Panc1 (cell line): Measurements from ENCODE around the gene CHCHD6. TPM values are rescaled to one million over a fixed set of nuclear protein-coding genes. Genes with fewer than 3 reads are reported as not detected.

Experiments
- ATAC-seq: fragments of 200-7000 bp; cut with Tn5 transposase; 2 replicates; pipeline ENCODE4 v1.9.1; 2020; ENCODE audit warnings: mild to moderate bottlenecking, moderate library complexity
- BruUV-seq: library from RNA; stranded (reverse); fragments of 400-500 nt; replicated peaks from 2 replicates; lab custom pipeline; 2021; lab: Mats Ljungman, UMichigan
- CTCF ChIA-PET: fragments of 300-600 bp; sonication (Branson Sonifier 250); formaldehyde crosslinking; loops from one replicate; lab custom pipeline; 2022; ENCODE audit warnings: antibody characterized with exemption; lab: Charles Lee
- POLR2A ChIA-PET: fragments of 300-600 bp; sonication (Branson Sonifier 250); formaldehyde crosslinking; loops from one replicate; lab custom pipeline; 2022; ENCODE audit warnings: antibody characterized with exemption; lab: Charles Lee
- DNase-seq: peaks from one replicate; pipeline ENCODE4 v3.0.0-alpha.2; 2010; ENCODE audit warnings: low read depth, low spot score
- H3K27ac ChIP-seq: 2 replicates; pipeline ENCODE4 v1.5.1; 2011; ENCODE audit warnings: mild to moderate bottlenecking, low read length, inconsistent platforms
- H3K27me3 ChIP-seq: fragments of 200-500 bp; sonication (Bioruptor generic); 2 replicates; pipeline ENCODE4 v1.6.0; 2014; ENCODE audit warnings: low read length, inconsistent platforms; ENCODE audit not compliant: control insufficient read depth, insufficient read depth
- H3K36me3 ChIP-seq: fragments of 200-500 bp; sonication (Bioruptor generic); 2 replicates; pipeline ENCODE4 v1.5.1; 2014; ENCODE audit warnings: inconsistent platforms, mild to moderate bottlenecking, low read length, moderate library complexity; ENCODE audit not compliant: control insufficient read depth, insufficient read depth
- H3K4me1 ChIP-seq: 2 replicates; pipeline ENCODE4 v1.5.1; 2011; ENCODE audit warnings: inconsistent platforms, mild to moderate bottlenecking, low read length, moderate library complexity; ENCODE audit not compliant: control insufficient read depth, insufficient read depth
- H3K4me3 ChIP-seq, 2 experiments: 2 replicates each; pipeline ENCODE4 v1.5.1; 2011 to 2012; ENCODE audit warnings: low read depth in 2 of 2, low read length in 2 of 2, mild to moderate bottlenecking in 2 of 2, inconsistent platforms in 1 of 2, moderate library complexity in 1 of 2
- H3K9me3 ChIP-seq: fragments of 200-500 bp; sonication (Bioruptor generic); 2 replicates; pipeline ENCODE4 v1.5.1; 2014; ENCODE audit warnings: low read depth, mild to moderate bottlenecking, inconsistent platforms, low read length, moderate library complexity; ENCODE audit not compliant: control insufficient read depth, insufficient read depth
- CTCF ChIP-seq: fragments of 450-650 bp; IDR thresholded peaks from 2 replicates; pipeline ENCODE4 v1.5.1; 2017; ENCODE audit warnings: mild to moderate bottlenecking
- POLR2AphosphoS5 ChIP-seq: IDR thresholded peaks from 2 replicates; pipeline ENCODE4 v1.6.1; 2012; ENCODE audit warnings: mild to moderate bottlenecking, low read depth, low read length, moderate library complexity
- REST ChIP-seq, 2 experiments: IDR thresholded peaks; 2 replicates each; pipeline ENCODE4 v1.6.1; 2011 to 2012; ENCODE audit warnings: low read depth in 2 of 2, control low read depth in 1 of 2, low read length in 1 of 2, mild to moderate bottlenecking in 1 of 2, moderate library complexity in 1 of 2; ENCODE audit not compliant: insufficient read depth in 1 of 2
- SIN3A ChIP-seq: IDR thresholded peaks from 2 replicates; pipeline ENCODE4 v1.6.1; 2012; ENCODE audit warnings: low read depth, mild to moderate bottlenecking, low read length, moderate library complexity, borderline replicate concordance; ENCODE audit not compliant: insufficient read depth
- TCF7L2 ChIP-seq: IDR thresholded peaks from 2 replicates; pipeline ENCODE4 v1.6.1; 2011; ENCODE audit warnings: mild to moderate bottlenecking, low read depth, low read length, inconsistent platforms
- in situ Hi-C: cut with HindIII; loops from 2 replicates; pipeline ENCODE4 v1.10.0; 2016; ENCODE audit warnings: low sequenced_read_pairs, low pct_unique_long_range_greater_than_20kb
- intact Hi-C: fragments of 100-400 bp; cut with micrococcal nuclease; formaldehyde crosslinking; loops from one replicate; pipeline ENCODE4 v1.10.0; 2022; ENCODE audit not compliant: unreplicated experiment
- total RNA-seq: library from RNA; stranded (reverse); gene quantifications from one replicate; pipeline ENCODE4 v1.2.1, GENCODE V29; 2021; ENCODE audit not compliant: unreplicated experiment

Gene CHCHD6
- total RNA-seq, 1 experiment from 2014 or later, result 31.5 TPM

GRCh38 chr3:126851934-126852333, 147.9 kb downstream of the CHCHD6 start:
- CTCF ChIA-PET, result no interaction called here
- intact Hi-C loops, result loop anchor here (10.0 kb wide), 1 partner anchor 97 kb away; no protein-coding TSS in a partner anchor

GRCh38 chr3:126852511-126852910, 148.5 kb downstream of the CHCHD6 start:
- H3K27ac ChIP-seq, result peak overlapping the region; percentile 90
- intact Hi-C loops (loop anchor here (10.0 kb wide), 1 partner anchor 98 kb away; no protein-coding TSS in a partner anchor), in situ Hi-C loops (no loop called here)
- H3K4me3 ChIP-seq, result no peak overlapping the region
- H3K9me3 ChIP-seq, result no peaks in the 10 kb centered on the region
- BruUV-seq, result no TSS peak
- DNase-seq (no peak), ATAC-seq (no peak)
- H3K27me3 ChIP-seq, result no peaks in the 10 kb centered on the region
- ChIA-PET POLR2A (no interaction called here), CTCF (no interaction called here)
- H3K4me1 ChIP-seq, result peaks cover 36% of the 10 kb centered on the region
- H3K36me3 ChIP-seq, result no peaks in the 10 kb centered on the region
- TF ChIP-seq TCF7L2 (no peak), REST (IDR thresholded peaks at IDR 0.05; ENCODE audit: insufficient read depth in 1 of 2, low read depth in 2 of 2, low read length in 1 of 2) (no peak), SIN3A (no peak), CTCF (no peak), POLR2AphosphoS5 (no peak)

More at GRCh38 chr3:126851934-126852333, 147.9 kb downstream of the CHCHD6 start:
- no peak for DNase-seq
- no peak for ATAC-seq
- no TSS peak for BruUV-seq
- Histone ChIP-seq H3K4me3 (no peak overlapping the region), H3K27me3 (no peaks in the 10 kb centered on the region), H3K36me3 (no peaks in the 10 kb centered on the region), H3K27ac (peak overlapping the region; percentile 90), H3K9me3 (no peaks in the 10 kb centered on the region), H3K4me1 (peaks cover 33% of the 10 kb centered on the region)
- in situ Hi-C loops, result no loop called here
- POLR2A ChIA-PET, result no interaction called here
- TF ChIP-seq SIN3A (no peak), POLR2AphosphoS5 (no peak), REST (IDR thresholded peaks at IDR 0.05; ENCODE audit: insufficient read depth in 1 of 2, low read depth in 2 of 2, low read length in 1 of 2) (no peak), CTCF (no peak), TCF7L2 (no peak)
